GM18520 (cell line): ENCODE results near the gene GATAD2B.
"Not testable (repeated sequence)": the region's sequence is repeated elsewhere in the genome, so short reads cannot be mapped to it uniquely, and the experiment has no call there.

Source experiments
- ATAC-seq: cut with Tn5 transposase; IDR thresholded peaks from one replicate; pipeline ENCODE4 v1.9.1; 2021; ENCODE audit not compliant: unreplicated experiment

Gene GATAD2B

DNA sequence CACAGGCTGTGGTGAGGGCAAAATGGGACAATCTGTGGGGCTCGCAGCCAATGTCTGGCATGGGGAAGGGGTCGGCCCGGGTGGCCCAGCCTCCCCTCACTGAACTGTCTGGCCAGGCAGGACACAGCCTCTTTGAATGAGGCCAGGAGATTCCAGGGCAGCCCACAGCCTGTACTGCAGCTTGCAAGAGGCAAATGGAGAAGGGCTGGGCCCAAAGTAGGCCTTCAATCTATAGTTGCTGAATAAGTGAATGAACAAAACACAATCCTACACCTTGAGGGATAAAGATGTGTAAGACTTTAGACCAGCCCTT lies 124.3 kb downstream of the GATAD2B start:
- no peak for ATAC-seq

GRCh38 chr1:153796786-153797659 lies 125.7 kb downstream of the GATAD2B start:
- peak; percentile 51 for ATAC-seq

DNA sequence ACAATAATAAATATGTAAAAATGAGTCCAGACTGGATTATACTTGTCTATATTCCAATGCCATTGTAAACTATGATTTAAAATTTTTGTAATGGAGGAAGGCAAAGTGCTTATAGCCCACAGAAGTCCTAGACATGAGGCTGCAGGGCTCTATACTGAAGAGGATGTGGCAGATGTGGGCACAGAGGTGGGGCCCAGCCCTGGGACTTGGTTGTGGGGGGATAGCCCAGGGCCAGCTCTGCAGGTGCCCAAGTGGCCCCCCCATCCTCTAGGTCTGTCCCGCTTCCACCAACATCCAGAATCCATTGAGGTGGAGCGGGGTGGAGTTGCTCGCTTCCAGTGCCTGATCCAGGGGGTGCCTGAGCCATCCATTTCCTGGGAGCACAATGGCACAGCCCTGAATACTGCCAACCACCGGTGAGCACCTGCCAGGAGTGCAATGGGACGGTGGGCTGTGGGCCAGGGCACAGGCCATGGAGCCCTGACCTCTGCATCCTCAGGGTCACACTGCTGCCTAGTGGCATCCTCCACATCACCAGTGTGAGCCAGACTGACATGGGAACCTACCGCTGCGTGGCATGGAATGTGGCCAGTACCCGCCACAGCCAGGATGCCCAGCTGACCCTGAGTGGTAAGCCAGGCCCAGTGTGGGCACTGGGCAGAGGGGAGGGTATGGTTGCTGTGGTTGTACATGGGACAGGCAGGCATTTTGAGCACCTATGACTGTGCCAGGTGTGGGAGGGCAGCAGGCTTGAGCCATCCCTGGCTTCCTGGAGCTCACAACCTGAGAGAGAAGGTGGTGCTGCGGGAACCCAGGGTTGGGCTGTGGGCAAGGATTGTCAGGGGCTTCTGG lies 126.6 kb downstream of the GATAD2B start:
- no peak for ATAC-seq

DNA sequence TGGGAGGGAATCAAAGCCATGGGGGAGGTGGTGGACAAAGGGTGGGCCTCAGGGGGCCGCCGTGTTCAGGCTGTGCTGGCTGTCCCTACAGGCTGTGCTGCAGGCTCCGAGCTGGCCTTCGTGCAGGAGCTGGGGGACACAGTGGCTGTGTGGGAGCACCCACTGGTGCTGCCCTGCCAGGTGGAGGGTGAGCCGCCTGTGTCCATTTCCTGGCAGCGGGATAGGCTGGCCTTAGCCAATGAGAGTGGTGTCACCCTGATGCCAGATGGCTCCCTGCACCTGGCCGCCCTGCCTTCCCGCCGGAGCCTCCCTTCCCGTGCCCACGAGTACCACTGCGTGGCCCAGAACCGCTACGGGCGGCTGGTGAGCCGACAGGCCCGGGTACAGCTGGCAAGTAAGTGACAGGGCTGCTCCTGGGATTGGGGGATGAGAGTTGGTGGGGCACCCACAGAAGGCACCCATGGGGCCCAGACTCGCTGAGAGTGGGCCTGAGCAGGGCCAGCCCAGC lies 127.4 kb downstream of the GATAD2B start:
- no peak for ATAC-seq

DNA sequence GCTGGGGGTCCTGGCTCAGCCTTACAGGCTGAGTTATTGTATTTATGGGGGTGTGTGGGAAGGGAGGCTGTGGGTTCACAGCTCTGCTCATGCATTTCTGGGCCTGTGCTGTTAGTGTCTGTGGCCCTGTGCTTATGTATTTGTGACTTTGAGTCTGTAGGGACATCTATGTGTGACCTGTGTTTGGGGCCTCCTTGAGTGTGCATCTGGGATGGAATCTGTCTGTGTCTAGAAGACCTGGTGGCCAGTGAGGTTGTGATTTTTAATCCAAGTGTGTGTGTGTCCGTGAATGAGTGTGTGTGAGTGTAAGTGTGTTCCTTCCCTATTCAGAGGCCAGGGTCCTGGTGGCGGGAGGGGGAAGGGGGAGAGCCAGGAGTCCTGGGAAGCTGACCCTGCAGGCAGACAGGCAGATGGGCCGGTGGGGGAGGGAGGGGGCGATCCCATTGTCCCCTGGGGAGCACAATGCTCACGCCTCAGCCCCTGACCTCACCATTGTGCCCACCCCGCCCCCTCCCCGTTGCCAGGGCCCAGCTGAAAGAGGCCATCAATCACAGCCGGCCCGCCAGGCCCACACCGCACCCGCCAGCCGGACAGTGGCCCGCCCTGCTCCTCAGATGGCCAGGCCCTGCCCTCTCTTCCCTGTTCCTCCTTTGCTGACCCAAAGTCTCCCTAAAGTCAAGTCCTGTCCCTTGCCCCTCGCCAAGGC lies 128.0 kb downstream of the GATAD2B start:
- ATAC-seq = no peak

DNA sequence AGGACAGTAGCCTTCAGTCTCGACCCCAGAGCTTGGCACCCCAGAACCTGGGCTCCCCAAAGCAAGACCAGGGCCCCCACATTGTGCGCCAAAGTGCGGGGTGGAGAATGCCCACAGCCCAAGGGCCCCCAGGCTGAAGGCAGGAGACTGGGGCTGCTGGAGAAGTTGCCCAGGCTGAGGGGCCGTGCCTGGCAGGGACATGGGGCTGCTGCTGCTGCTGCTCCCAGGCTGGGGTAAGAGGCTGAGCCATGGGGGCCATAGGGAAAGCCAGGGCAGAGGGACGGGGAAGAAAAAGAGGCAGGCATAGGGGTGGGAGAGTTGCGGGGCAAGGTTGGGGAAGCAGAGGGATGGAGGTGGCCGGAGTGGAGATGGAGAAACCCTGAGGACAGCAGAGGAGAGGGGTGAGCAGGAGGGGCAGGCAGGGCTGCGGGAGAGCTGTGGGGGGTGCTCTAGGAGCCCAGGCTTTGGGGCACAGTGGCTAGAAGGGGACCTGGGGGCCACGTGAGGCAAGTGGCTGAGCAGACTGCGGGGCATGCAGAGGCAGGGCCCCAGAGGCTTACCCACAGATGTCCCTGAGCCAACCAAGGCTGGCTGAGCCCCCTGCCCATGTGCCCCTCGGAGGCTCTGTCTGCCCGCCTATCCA lies 128.7 kb downstream of the GATAD2B start:
- ATAC-seq = no peak

DNA sequence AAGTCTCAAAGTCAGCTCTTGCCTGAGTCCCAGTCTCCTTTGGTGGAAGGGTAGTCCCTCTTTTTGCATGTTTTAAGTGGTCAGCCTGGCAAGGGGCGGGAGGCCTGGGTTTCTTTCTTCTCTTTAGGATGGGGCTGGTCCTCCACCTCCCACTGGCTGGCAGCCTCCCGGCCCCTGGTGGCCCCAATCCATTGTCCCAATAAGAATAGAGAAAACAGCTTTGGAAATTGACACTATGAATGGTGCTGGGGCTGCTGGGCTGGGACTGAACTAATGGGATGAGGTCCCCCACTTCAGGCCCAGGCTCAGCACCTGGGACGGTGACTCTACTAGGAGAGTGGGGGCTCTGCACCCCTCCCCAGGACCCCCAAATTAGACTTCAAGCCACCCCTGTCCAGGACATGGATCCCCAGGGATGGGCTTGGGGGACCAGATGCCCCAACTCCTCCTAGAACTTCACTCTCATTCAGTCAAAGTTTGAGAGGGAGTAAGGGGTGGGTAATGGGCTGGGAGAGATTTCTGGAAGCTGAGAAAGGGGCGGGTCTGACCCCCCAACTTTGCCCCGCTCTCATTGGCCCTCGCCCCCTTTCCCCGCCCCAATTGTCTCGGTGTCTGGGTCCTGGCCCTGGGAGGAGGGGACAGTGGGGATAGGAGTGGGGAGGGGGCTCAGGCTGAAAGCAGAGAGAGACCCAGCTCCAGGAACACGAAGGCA lies 129.4 kb downstream of the GATAD2B start:
- ATAC-seq = no peak

DNA sequence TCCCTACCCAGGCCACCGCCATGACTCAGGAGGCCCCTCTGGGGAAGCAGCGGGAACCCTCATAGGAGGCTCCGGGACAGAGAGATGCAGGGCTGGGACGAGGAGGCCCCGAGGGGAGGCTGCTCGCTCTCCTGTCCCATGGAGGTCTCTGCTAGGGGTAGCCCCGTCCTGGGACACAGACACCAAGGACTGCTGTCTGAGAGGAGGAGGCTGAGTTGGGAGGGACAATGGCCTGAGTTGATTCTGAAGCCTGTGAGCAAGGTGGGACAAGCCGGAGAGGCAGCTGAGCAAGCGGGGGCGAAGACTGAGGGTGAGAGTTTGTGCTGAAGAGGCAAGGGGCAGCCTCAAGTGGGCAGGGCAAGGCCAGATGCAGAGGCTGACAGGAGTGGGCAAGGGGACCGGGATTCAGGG lies 130.1 kb downstream of the GATAD2B start:
- ATAC-seq = no peak

DNA sequence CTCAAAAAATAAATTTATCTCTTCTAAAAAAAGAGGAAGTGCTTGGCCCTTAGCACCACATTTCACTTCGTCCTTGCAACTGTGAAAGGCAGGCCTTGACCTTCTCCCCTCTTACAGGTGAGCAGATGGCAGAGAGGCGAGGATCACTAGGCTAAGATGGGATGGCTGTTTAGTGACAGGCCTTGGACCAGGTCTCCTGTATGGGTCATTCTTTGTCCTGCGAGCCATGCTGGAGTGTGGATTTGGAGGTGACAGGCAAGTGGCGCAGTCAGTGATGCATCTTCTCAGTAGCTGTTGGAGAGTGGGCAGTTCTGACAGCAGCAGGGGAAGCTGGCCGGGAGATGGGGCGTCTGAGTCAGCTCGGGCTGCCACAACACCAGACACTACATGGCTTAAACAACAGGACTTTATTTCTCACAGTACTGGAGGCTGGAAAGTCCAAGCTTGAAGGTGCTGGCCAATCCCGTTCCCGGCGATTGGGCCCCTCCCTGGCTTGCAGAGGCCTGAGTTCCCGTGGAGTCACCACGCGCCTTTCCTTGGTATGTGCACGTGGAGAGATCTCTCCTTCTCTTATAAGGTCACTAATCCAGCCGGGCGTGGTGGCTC lies 131.0 kb downstream of the GATAD2B start:
- no peak for ATAC-seq

- ATAC-seq = peak; percentile 83
These were observed 131.7 kb downstream of the GATAD2B start for GRCh38 chr1:153790966-153791647.

GRCh38 chr1:153790313-153790965 lies 132.3 kb downstream of the GATAD2B start:
- ATAC-seq = no peak

GRCh38 chr1:153789478-153790034 lies 133.2 kb downstream of the GATAD2B start:
- ATAC-seq = no peak

- no peak for ATAC-seq
These were observed 136.6 kb downstream of the GATAD2B start for GRCh38 chr1:153786038-153786790.

GRCh38 chr1:153783233-153784190 lies 139.3 kb downstream of the GATAD2B start:
- peak; percentile 93 for ATAC-seq

DNA sequence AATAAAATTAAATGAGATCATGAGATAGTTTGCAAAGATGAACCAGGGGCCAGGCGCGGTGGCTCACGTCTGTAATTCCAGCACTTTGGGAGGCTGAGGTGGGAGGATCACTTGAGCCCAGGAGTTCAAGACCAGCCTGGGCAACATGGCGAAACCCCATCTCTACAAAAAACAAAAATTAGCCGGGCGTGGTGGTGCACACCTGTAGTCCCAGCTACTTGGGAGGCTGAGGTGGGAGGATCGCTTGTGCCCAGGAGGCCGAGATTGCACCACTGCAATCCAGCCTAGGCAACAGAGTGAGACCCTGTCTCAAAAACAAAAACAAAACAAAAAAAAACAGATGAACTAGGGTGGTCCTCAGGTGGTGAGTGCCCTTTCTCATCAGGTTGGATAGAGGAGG lies 140.1 kb downstream of the GATAD2B start:
- not testable (repeated sequence) for ATAC-seq

- no peak for ATAC-seq
These were observed 142.2 kb downstream of the GATAD2B start for GRCh38 chr1:153780551-153780950.
